Thyroid gland (tissue), 4 donors: ENCODE results near the gene FEN1.
A peak's percentile ranks its signal among the peaks of the same experiment; 100 is the strongest.

Experiments used
- CTCF ChIP-seq, 6 experiments: fragments of 200-600 bp in 3 of 6; fragments of 450-650 bp in 3 of 6; sonication (generic) in 3 of 6; IDR thresholded peaks; one replicate each; pipeline ENCODE4 v1.5.1; 2016 to 2019; ENCODE audit warnings: antibody characterized with exemption in 6 of 6, mild to moderate bottlenecking in 2 of 6, inconsistent platforms in 1 of 6, moderate library complexity in 1 of 6
- POLR2A ChIP-seq, 2 donors: fragments of 450-650 bp; IDR thresholded peaks; one replicate each; pipeline ENCODE4 v1.6.1; 2017; ENCODE audit warnings: antibody characterized with exemption in 2 of 2, mild to moderate bottlenecking in 2 of 2, moderate library complexity in 1 of 2

GRCh38 chr11:61816736-61817455, 24.2 kb downstream of the FEN1 start, which contains the start of gene FADS1:
- TF ChIP-seq CTCF (IDR thresholded peaks at IDR 0.05) (peak in 3 of 6 experiments; percentile 44 to 48 (median 46)), POLR2A (IDR thresholded peaks at IDR 0.05) (peak in 1 of 2 donors; percentile 35)
